ENCODE measurements around the gene EBF3. TPM values are rescaled to one million over a fixed set of nuclear protein-coding genes. Genes with fewer than 3 reads are reported as not detected.

The EBF3 gene
- total RNA-seq, 1 donor = 31.8 TPM

- peaks cover 93% of the 10 kb centered on the region for H3K79me2 ChIP-seq (ENCODE audit: insufficient read depth, low read length)
- no peak overlapping the region for H2AFZ ChIP-seq (ENCODE audit: low read length)
- no peak for DNase-seq (ENCODE audit: insufficient read length, low spot score, missing footprints)
- H4K20me1 ChIP-seq (ENCODE audit: insufficient read depth, low read length) = peaks cover 58% of the 10 kb centered on the region
- no peaks in the 10 kb centered on the region for H3K9me3 ChIP-seq (ENCODE audit: low read depth, low read length)
- no peak overlapping the region for H3K4me2 ChIP-seq (ENCODE audit: insufficient read depth, low read length)
- no peaks in the 10 kb centered on the region for H3K27me3 ChIP-seq (ENCODE audit: insufficient read depth, low read length)
- no peak overlapping the region for H3K4me3 ChIP-seq (ENCODE audit: insufficient read depth, low read length)
- TF ChIP-seq CTCF (IDR thresholded peaks at IDR 0.05; ENCODE audit: extremely low read depth, low read depth, low read length) = no peak
- H3K4me1 ChIP-seq (ENCODE audit: insufficient read depth, low read length) = no peaks in the 10 kb centered on the region
- peaks cover 4% of the 10 kb centered on the region for H3K36me3 ChIP-seq (ENCODE audit: insufficient read depth, low read length)
- H3K27ac ChIP-seq (ENCODE audit: low read depth, low read length) = no peak overlapping the region
These were observed 44.7 kb downstream of the EBF3 start for GRCh38 chr10:129919358-129919757.

- no peak for TF ChIP-seq CTCF (IDR thresholded peaks at IDR 0.05; ENCODE audit: extremely low read depth, low read depth, low read length)
- H3K4me3 ChIP-seq (ENCODE audit: insufficient read depth, low read length) = no peak overlapping the region
- no peaks in the 10 kb centered on the region for H3K27me3 ChIP-seq (ENCODE audit: insufficient read depth, low read length)
- H2AFZ ChIP-seq (ENCODE audit: low read length) = no peak overlapping the region
- no peak for DNase-seq (ENCODE audit: insufficient read length, low spot score, missing footprints)
- H3K36me3 ChIP-seq (ENCODE audit: insufficient read depth, low read length) = peaks cover 4% of the 10 kb centered on the region
- no peak overlapping the region for H3K27ac ChIP-seq (ENCODE audit: low read depth, low read length)
- H4K20me1 ChIP-seq (ENCODE audit: insufficient read depth, low read length) = peaks cover 56% of the 10 kb centered on the region
- no peaks in the 10 kb centered on the region for H3K9me3 ChIP-seq (ENCODE audit: low read depth, low read length)
- no peak overlapping the region for H3K4me2 ChIP-seq (ENCODE audit: insufficient read depth, low read length)
- peaks cover 93% of the 10 kb centered on the region for H3K79me2 ChIP-seq (ENCODE audit: insufficient read depth, low read length)
- no peaks in the 10 kb centered on the region for H3K4me1 ChIP-seq (ENCODE audit: insufficient read depth, low read length)
These were observed 45.2 kb downstream of the EBF3 start for GRCh38 chr10:129918836-129919235.

- Histone ChIP-seq H4K20me1 (ENCODE audit: insufficient read depth, low read length) (peaks cover 58% of the 10 kb centered on the region), H2AFZ (ENCODE audit: low read length) (no peak overlapping the region), H3K9me3 (ENCODE audit: low read depth, low read length) (no peaks in the 10 kb centered on the region), H3K4me2 (ENCODE audit: insufficient read depth, low read length) (no peak overlapping the region), H3K4me3 (ENCODE audit: insufficient read depth, low read length) (no peak overlapping the region), H3K36me3 (ENCODE audit: insufficient read depth, low read length) (peaks cover 4% of the 10 kb centered on the region), H3K4me1 (ENCODE audit: insufficient read depth, low read length) (no peaks in the 10 kb centered on the region), H3K79me2 (ENCODE audit: insufficient read depth, low read length) (peaks cover 93% of the 10 kb centered on the region), H3K27me3 (ENCODE audit: insufficient read depth, low read length) (no peaks in the 10 kb centered on the region), H3K27ac (ENCODE audit: low read depth, low read length) (no peak overlapping the region)
- no peak for TF ChIP-seq CTCF (IDR thresholded peaks at IDR 0.05; ENCODE audit: extremely low read depth, low read depth, low read length)
- DNase-seq (ENCODE audit: insufficient read length, low spot score, missing footprints) = no peak
These were observed 45.7 kb downstream of the EBF3 start for GRCh38 chr10:129918401-129918800.

GRCh38 chr10:129917936-129918335 is 46.1 kb downstream of the EBF3 start:
- H2AFZ ChIP-seq (ENCODE audit: low read length) = no peak overlapping the region
- peaks cover 58% of the 10 kb centered on the region for H4K20me1 ChIP-seq (ENCODE audit: insufficient read depth, low read length)
- no peaks in the 10 kb centered on the region for H3K4me1 ChIP-seq (ENCODE audit: insufficient read depth, low read length)
- TF ChIP-seq CTCF (IDR thresholded peaks at IDR 0.05; ENCODE audit: extremely low read depth, low read depth, low read length) = no peak
- H3K36me3 ChIP-seq (ENCODE audit: insufficient read depth, low read length) = peaks cover 4% of the 10 kb centered on the region
- H3K79me2 ChIP-seq (ENCODE audit: insufficient read depth, low read length) = peaks cover 93% of the 10 kb centered on the region
- H3K9me3 ChIP-seq (ENCODE audit: low read depth, low read length) = no peaks in the 10 kb centered on the region
- H3K4me2 ChIP-seq (ENCODE audit: insufficient read depth, low read length) = no peak overlapping the region
- no peak for DNase-seq (ENCODE audit: insufficient read length, low spot score, missing footprints)
- no peak overlapping the region for H3K27ac ChIP-seq (ENCODE audit: low read depth, low read length)
- H3K4me3 ChIP-seq (ENCODE audit: insufficient read depth, low read length) = no peak overlapping the region
- no peaks in the 10 kb centered on the region for H3K27me3 ChIP-seq (ENCODE audit: insufficient read depth, low read length)

Data from osteoblast (primary cell).